HG02943 (cell line): ENCODE measurements around the gene GPR18.
A peak's percentile ranks its signal among the peaks of the same experiment; 100 is the strongest.

ENCODE experiments used
- ATAC-seq: cut with Tn5 transposase; IDR thresholded peaks from one replicate; pipeline ENCODE4 v1.9.1; 2021; ENCODE audit warnings: mild to moderate bottlenecking, low read depth, moderate library complexity; ENCODE audit not compliant: unreplicated experiment

GPR18 gene

DNA sequence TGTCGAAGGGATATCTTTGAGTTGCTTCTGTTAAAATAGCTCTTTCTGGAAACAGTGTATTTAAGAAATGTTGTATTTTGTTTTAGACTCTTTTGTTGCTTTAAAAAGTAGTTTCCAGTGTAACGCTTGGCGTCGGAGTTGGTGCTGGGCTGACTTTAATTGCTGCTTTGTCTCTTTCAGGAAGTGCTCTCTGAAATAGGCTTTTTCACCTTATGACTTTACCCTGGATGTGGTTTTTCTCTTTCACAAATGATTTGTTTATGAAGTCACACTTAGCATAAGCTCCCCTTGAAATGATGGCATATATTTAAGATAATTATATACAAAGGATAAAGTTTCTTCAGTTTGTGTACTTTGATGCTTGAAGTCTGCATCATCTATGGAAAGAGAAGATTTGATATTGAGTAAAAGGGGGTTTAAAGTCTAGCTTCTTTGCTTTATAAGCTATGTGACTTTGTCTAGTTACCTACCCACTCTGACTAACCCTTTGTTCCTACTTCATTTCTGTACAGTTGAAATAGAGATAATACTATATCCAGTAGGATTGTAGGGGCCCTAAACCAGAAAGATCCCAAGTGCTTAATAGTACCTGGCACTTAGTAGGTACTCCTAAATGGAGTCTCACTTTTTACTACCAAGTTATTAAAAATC is at the start of gene GPR18:
Gene GPR18 (minus strand): TSS at position 170 of the 651 bp plus-strand sequence. CDS start 2,507 bp downstream, outside the sequence.
- peak; percentile 81 for ATAC-seq

DNA sequence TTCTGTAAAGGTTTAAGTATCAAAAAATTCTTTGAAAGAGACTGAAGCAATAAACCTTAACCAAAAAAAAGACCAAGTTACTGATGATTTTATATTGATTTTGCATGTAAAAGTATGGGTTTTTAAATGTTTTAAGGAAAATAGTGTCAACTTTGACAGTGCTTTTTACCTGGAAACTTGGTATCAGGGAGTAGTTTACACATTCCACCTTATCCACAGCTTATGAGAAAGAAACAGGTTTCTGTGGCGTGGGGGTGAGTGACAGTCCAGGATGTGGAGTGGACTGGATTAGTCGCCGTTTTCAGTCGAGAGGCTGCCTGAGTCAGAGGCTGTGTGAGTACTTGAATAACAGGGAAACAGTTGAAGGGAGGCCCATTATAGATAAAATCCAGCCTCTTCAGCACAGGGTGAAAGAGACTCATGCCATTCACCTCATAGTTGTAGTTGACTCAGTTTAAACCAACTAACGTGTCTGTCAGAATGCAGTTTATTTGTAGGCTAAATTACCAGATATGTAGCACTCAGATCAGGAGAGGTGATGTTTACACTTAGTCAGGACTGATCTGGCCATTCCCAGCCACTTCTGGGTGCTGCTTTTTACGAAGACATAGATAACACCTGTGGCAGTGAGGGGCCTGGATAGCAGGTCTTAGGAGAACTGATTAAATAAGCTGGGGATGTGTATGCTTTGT is 49.6 kb upstream of the GPR18 start:
- ATAC-seq: no peak

- ATAC-seq: peak; percentile 60
Observed at GRCh38 chr13:99307247-99307646, 49.1 kb upstream of the GPR18 start, which contains the start of gene GPR183. GPR183 (minus strand) TSS chr13:99307399; CDS start chr13:99296145, 11,254 bp downstream.

- no peak for ATAC-seq
Observed at GRCh38 chr13:99305566-99305965, 47.4 kb upstream of the GPR18 start.

DNA sequence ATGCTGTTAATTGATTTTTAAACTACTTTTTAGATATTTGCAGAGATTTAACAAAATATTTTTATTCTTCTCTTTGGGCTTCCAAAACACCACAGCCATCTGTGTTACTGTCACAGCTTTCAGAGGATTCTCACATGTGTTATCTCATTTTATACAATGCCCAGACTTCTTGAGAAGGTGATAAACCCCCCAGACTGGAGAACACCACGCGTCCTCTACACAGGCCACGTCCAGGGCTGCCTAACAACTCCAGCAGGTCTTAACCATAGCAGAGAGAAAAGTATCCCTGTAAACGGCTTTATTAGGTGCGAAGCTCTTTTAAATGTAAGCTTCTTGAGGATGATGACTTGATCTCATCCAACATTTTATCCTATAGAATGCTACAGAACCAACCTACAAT is 47.0 kb upstream of the GPR18 start:
- ATAC-seq: no peak

- ATAC-seq: no peak
Observed at GRCh38 chr13:99304541-99304940, 46.4 kb upstream of the GPR18 start.

DNA sequence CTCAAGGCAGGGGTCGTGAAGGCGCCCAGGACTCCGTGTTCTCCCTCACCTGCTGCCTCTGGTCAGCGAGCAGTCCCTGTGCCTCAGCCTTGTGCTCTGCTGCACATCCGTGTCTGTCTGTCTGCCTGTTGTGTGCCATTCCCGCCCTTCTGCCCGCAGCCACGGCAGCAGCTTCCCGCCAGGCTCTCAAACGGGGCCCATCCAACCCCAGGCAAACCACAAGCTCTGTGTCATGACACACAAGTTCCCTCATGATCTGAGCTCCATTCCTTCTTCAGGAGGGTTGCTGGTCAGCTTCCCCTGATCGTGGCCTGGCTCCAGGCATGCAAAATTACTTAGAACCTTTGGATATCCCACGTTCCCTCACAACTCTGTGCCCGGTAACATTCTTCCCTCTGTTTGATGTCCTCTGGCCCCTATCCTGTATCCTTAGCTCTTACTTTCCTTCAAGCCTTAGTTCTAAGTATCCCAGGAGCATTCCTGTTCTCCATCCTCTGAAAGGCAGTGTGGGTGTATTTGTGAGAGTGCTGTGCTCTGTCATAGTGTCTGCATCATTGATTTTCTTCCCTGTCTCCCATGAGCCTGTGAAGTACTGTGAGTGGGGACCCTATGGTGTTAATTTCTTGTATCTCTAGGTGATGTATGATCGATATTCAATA is 45.8 kb upstream of the GPR18 start:
- no peak for ATAC-seq

DNA sequence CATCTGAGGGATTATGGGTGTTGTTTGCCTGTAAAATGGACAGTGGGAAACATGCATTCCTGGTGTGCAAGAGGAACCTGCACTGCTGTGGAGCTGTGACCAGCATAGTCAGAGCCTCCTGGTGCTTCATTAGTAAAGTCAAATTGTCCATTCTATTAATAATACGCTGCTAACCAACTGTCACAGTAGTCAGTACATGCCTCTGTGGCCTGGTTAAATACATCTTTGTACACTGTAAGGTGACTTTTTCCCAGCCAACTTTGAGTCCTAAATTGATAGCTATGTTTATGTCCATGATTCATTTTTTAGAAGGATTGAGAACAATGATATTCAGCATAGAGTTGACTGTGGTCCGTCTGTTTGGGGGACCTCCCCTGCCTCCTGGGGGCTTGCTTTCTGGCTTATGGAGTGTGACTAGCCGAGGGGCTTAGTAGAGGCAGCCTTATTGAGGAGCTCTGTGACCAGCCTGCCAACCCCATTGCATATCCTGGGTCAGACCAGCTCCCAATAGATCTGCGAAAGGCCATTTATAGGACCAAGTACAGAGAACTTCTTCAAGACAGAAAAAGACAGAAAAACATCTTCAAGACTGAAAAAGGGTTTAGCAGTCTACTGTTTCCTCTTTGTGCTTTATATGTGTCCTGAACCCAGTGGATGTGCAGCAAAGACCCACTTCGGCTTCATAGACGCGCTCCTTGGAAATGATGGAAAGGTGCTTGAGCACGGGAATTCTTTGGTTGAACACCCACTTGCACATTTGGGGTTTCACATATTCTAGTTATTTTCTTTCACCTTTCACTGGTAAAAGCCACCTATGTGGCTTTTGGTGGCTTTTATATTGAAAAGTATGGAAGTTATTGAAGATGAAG is 44.7 kb upstream of the GPR18 start:
- ATAC-seq: no peak

DNA sequence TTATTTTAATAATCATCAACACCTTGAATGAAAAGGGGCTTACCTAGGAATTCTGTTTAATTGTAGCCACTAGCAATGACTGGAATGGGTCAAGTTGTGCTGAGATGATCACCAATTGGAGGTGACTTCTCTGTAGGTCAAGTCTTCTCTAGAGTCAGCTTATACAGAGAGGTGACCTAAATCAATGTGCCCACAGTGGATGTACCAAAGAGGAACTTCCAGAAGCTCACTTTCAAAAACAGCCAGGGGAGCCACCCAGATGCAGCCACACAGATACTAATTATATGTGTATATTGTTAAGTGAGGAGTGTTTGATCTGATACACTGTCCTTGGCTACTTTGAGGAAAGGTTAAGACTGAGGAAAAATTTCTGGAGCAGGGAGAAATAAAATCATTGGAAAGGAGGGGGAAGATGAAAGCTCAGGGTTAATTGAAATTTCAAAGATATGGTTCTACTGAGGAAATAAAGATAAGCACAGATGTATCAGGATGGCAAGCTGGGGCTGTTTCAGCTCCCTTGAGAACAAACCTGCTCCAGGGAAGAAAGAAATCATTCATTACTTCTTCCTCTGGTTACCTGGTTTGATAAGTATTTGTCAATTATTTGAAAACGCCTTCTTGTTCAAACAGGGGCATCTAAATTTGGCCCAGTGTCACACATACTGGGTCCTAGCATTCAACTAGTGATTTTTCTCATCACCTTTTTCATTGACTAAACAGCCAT is 43.9 kb upstream of the GPR18 start:
- no peak for ATAC-seq

- no peak for ATAC-seq
Observed at GRCh38 chr13:99301056-99301838, 43.1 kb upstream of the GPR18 start.

GRCh38 chr13:99299920-99300341 is 41.8 kb upstream of the GPR18 start:
- ATAC-seq: no peak

DNA sequence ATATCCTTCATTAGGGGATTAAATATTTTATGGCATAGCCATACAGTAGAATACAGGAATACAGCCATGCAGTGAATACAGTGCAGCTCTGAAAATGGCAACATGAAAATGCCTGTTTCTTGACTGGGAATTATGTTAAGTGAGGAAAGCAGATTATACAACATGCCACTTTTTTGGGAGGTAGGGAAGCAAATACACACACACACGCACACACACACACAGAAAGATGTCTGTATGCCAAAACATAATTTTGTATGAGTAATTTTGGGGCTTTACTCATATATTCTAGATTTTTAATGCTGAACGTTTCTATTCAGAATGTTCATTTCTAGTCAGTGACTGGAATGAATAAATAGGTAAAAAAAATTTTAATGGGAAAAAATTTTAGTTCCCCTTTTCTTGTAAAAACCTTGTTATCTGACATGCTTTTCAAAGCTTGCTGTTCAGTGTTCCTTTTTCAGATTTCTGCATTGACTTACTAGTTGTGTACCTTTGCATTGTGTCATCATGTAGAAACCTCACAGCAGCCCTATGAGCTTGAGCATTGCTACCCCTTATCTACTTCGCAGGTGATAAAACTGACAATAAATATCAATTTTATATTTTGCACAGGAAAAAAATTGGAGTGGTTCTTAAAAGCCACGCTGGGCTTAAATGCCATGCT is 41.2 kb upstream of the GPR18 start:
- no peak for ATAC-seq

DNA sequence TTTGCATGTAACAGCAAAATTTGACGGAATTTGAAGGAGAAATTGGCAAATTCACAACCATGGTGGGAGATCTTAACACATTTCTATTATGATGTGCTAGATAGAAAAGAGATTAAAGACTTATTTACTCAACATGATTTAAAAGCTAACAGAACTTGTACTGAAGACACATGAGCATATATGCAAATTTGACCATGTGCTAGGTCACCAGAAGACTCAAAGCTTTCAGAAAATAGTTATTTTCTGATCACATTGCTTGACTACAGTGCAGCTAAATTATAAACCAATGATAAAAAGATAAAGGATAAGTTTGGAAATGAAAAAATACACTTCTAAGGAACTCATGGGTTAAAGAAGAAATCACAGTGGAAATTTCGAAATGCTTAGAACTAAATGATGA is 39.9 kb upstream of the GPR18 start:
- ATAC-seq: no peak

- no peak for ATAC-seq
Observed at GRCh38 chr13:99297331-99297730, 39.2 kb upstream of the GPR18 start.

DNA sequence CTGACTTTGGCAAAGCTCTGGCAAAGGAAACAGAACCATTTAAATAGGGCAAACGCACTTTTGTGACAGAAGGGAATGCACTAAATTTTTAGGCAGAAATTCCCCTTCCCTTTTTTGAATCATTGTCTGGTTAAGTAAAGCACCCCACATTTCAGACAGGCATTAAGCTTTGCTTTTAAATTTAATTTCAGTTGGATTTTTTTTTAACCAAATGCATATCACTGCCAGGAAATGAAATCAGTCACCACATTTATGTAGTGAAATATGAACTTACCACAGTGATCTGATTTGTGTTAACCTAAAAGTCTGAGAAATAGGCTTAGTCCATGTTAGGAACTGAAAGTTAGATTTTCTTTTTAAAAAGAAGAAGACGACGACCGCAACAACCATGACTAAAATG is 38.2 kb upstream of the GPR18 start:
- ATAC-seq: peak; percentile 60

DNA sequence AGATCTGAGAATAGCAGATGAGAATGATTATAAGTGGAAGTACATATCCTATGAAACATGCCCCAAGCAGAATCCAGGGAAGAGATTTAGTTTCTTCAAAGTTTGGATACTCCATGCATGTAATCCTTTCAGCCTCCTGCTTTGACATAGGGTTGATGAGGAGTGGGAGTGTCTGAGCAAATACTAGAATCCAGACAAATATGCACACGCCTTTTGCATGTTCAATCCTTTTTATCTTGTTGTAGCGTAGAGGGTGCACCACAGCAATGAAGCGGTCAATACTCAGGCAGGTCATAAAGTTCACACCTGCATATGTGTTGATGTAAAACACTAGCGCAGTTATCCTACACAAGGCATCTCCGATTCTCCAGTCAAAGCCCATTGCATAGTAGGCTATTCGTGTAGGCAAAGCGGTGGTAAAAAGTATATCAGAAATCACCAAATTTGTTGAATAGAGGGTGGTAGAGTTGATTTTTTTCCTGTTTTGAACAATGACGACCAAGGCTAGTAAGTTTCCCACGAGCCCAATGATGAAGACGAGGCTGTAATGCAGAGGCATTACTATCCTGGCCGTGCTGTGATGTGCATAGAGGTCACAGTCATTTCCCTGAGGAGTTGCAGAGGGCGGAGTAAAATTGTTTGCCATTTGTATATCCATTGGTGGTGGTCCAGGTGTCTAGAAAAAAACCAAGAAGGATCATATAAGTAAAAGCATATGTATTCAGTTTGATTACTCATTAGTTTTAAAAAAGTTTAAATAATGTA is 37.5 kb upstream of the GPR18 start:
- ATAC-seq: no peak

- ATAC-seq: no peak
Observed at GRCh38 chr13:99294958-99295357, 36.8 kb upstream of the GPR18 start.

- no peak for ATAC-seq
Observed at GRCh38 chr13:99294198-99294597, 36.0 kb upstream of the GPR18 start.
